ENCODE results near the gene SLC25A22.

Gene SLC25A22

DNA sequence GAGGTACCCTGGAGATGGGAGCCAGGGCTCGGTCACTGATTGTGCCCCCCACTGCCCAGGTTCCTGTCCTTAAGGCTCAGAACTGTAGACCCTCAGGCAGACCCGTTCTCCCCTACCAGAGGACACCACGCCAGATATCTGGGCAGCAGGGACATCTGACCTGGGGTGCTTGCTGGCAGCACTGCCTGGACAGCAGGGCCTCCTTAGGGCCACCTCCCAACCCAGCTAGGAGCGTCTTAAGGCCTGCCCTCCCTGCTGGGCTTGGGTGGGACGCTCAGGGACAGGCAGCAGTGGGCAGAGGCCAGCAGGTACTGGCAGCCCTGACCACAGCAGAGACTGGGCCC is 41.2 kb upstream of the SLC25A22 start:
- no peak overlapping the region for H3K27ac ChIP-seq
- H3K27me3 ChIP-seq (replicated peaks) = no peaks in the 10 kb centered on the region
- H3K36me3 ChIP-seq (replicated peaks) = peaks cover 50% of the 10 kb centered on the region
- in situ Hi-C loops (cut with HindIII; ENCODE audit: low pct_ligation_motif_present, low sequenced_read_pairs) = no loop called here
- no peak overlapping the region for H3K4me3 ChIP-seq (ENCODE audit: low read depth, low read length)
- no peak for DNase-seq
- TF ChIP-seq, protein P1, sequence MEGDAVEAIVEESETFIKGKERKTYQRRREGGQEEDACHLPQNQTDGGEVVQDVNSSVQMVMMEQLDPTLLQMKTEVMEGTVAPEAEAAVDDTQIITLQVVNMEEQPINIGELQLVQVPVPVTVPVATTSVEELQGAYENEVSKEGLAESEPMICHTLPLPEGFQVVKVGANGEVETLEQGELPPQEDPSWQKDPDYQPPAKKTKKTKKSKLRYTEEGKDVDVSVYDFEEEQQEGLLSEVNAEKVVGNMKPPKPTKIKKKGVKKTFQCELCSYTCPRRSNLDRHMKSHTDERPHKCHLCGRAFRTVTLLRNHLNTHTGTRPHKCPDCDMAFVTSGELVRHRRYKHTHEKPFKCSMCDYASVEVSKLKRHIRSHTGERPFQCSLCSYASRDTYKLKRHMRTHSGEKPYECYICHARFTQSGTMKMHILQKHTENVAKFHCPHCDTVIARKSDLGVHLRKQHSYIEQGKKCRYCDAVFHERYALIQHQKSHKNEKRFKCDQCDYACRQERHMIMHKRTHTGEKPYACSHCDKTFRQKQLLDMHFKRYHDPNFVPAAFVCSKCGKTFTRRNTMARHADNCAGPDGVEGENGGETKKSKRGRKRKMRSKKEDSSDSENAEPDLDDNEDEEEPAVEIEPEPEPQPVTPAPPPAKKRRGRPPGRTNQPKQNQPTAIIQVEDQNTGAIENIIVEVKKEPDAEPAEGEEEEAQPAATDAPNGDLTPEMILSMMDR (IDR thresholded peaks at IDR 0.05; ENCODE audit: low read depth, low read length, missing control alignments) = no peak

- H3K36me3 ChIP-seq (replicated peaks) = peaks cover 50% of the 10 kb centered on the region
- no peak overlapping the region for H3K4me3 ChIP-seq (ENCODE audit: low read depth, low read length)
- in situ Hi-C loops (cut with HindIII; ENCODE audit: low pct_ligation_motif_present, low sequenced_read_pairs) = no loop called here
- no peaks in the 10 kb centered on the region for H3K27me3 ChIP-seq (replicated peaks)
- TF ChIP-seq, protein P1 (IDR thresholded peaks at IDR 0.05; ENCODE audit: low read depth, low read length, missing control alignments) = peak; percentile 60
- no peak overlapping the region for H3K27ac ChIP-seq
- DNase-seq = no peak
These were observed 40.6 kb upstream of the SLC25A22 start for GRCh38 chr11:838441-839279.

DNA sequence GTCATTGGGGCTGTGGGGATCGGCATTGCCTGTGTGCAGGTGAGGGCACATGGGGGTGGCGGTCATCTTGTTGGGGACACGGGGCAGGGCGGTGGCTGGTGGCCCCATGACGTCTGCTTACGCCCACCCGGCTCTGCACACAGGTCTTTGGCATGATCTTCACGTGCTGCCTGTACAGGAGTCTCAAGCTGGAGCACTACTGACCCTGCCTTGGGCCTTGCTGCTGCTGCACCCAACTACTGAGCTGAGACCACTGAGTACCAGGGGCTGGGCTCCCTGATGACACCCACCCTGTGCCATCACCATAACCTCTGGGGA is 39.9 kb upstream of the SLC25A22 start:
- Histone ChIP-seq H3K36me3 (replicated peaks) (peaks cover 50% of the 10 kb centered on the region), H3K4me3 (ENCODE audit: low read depth, low read length) (no peak overlapping the region), H3K27me3 (replicated peaks) (no peaks in the 10 kb centered on the region), H3K27ac (no peak overlapping the region)
- no peak for DNase-seq
- in situ Hi-C loops (cut with HindIII; ENCODE audit: low pct_ligation_motif_present, low sequenced_read_pairs) = no loop called here
- TF ChIP-seq, protein P1 (IDR thresholded peaks at IDR 0.05; ENCODE audit: low read depth, low read length, missing control alignments) = no peak

DNA sequence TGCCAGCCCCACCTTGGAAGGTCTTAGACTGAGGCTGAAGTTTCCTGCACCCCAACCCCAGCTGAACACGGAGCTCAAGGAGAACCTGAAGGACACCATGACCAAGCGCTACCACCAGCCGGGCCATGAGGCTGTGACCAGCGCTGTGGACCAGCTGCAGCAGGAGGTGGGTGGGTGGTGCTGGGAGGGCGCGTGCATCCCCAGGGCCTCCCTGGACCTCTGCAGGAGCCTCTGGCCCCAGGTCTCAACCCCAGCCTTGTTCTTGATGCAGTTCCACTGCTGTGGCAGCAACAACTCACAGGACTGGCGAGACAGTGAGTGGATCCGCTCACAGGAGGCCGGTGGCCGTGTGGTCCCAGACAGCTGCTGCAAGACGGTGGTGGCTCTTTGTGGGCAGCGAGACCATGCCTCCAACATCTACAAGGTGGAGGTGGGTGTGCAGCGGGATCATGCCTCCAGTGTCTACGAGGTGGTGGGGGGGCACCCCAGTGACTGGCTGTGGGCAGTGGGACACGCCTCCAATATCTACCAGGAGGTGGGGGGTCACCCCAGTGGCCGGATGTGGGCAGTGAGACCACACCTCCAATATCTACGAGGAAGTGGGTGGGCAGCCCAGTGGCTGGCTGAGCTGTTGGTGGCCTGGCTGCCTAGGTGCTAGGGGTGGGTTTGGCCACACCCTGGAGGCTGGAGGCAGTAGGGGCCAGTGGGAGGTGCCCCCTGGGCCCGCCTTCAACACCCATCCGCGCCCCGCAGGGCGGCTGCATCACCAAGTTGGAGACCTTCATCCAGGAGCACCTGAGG is 39.3 kb upstream of the SLC25A22 start:
- H3K27ac ChIP-seq = no peak overlapping the region

GRCh38 chr11:836700-837099 is 38.6 kb upstream of the SLC25A22 start:
- Histone ChIP-seq H3K27me3 (replicated peaks) (no peaks in the 10 kb centered on the region), H3K27ac (no peak overlapping the region), H3K4me3 (ENCODE audit: low read depth, low read length) (no peak overlapping the region), H3K36me3 (replicated peaks) (peaks cover 50% of the 10 kb centered on the region)
- no peak for DNase-seq
- TF ChIP-seq, protein P1 (IDR thresholded peaks at IDR 0.05; ENCODE audit: low read depth, low read length, missing control alignments) = no peak
- in situ Hi-C loops (cut with HindIII; ENCODE audit: low pct_ligation_motif_present, low sequenced_read_pairs) = no loop called here

More for the DNA sequence above, 39.3 kb upstream of the SLC25A22 start:
- no peaks in the 10 kb centered on the region for H3K27me3 ChIP-seq (replicated peaks)
- DNase-seq = no peak
- in situ Hi-C loops (cut with HindIII; ENCODE audit: low pct_ligation_motif_present, low sequenced_read_pairs) = no loop called here
- peaks cover 50% of the 10 kb centered on the region for H3K36me3 ChIP-seq (replicated peaks)
- H3K4me3 ChIP-seq (ENCODE audit: low read depth, low read length) = no peak overlapping the region
- TF ChIP-seq, protein P1 (IDR thresholded peaks at IDR 0.05; ENCODE audit: low read depth, low read length, missing control alignments) = no peak

Measured in brain microvascular endothelial cell (primary cell).